GM18909 (cell line): ENCODE measurements around the gene MSMB.

Experiments used
- ATAC-seq: cut with Tn5 transposase; IDR thresholded peaks from one replicate; pipeline ENCODE4 v1.9.1; 2021; ENCODE audit warnings: mild to moderate bottlenecking; ENCODE audit not compliant: unreplicated experiment, poor library complexity

MSMB gene

DNA sequence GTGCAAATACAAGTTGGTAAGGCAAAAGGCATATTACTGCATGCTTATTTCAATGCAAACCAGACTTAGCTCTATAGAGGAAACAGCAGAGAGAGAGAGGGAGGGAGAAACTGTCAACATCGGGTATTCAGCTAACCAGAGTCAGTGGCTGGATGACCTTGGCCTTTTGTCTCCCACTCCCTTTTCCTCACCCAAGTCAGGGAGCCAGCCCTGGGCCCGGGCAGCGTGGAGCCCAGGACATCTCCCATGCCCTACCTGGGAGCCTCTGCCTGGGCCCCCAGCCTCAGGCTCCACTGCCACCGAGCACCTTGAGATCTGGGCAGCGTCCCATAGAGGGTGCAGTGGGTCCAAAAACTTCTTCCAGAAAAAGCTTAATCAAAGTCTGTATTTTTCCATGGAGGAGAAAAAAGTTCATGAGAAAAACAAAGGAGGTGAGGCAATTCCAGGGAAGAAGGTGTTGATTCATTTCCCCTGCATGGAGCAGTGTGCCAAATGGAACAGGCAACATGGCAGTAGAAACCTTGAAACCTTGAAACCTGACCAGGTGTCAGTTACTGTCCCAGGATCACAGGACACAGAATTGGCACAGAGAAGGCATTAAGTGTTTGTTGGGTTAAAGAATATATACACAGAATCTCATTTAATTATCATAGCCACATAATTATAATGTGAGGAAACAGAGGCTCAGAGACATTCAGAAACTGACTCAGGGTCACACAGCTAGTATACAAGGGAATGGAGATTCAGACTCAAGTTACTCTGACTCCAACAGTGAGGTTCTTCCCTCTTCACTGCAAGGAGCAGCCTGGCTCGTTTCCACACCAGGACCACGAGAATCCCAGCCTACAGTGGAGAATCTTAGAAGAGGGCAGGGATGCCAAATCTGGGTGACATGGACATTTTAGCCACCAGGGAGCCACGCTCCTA is 9.9 kb downstream of the MSMB start:
- no peak for ATAC-seq

DNA sequence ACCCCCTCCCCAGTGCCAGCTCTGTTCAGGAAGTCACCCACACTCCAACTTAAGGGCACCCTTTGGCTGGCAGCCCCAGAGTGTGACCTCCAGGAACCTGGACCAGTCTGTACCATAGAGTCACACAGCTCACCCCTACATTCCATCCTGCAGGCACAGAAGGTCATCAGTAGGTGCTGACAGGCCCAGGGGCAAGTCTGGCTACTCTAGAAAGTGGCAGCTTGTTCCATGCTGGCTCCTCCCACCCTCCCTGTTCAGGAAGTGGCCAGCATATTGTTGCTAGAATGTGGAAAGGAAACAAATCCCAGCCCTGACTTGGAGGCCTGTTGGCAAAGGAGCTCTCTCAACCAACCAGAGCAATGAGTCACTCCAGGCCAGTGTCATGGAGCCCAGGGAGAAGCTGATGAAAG is 12.5 kb downstream of the MSMB start:
- ATAC-seq, result no peak

DNA sequence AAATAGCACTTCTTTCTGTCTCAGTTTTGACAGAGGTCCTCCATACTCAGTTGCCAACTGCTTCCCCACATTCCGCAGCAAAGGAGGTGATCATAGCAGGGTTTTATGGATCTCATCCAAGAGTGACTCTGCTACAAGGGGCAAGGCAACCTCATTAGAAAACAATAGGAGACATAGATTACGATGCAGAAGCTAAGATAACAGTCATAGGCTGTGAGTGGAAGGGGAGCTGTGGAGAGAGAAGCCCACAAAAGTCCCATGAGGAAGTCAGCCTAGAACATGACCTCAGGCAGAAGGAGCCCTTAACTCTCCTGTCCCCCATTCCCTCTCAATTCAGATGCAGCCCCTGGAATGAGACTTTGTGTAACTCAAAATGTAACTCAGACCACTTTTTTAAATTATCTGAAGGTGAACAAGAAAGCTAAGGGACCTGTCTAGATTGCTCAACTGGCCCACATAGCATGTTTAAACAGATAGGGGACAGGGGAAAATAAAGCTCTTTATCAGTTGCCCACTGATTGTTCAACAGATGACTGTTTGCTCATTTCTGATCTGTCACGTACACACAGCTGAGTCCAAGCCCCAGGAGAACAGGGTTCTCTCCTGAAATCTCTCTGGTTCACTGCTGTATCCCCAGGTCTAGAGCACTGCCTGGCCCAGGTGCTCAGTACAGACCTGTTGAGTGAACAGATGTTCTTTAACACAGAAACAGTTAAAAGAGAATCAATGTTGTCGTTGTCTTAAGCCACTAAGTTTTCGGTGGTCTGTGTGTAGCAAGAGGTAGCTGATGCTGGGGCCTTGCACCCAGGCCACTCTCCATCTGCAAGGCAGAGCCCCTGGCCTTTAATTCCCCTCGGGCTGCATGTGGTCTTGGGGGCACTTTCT is 14.2 kb downstream of the MSMB start:
- no peak for ATAC-seq

GRCh38 chr10:46030091-46030937 is 15.8 kb downstream of the MSMB start, which contains the start of gene NCOA4:
Gene NCOA4 (minus strand): TSS chr10:46030623. CDS start chr10:46016680, 13,943 bp downstream.
- ATAC-seq, result peak; percentile 95

DNA sequence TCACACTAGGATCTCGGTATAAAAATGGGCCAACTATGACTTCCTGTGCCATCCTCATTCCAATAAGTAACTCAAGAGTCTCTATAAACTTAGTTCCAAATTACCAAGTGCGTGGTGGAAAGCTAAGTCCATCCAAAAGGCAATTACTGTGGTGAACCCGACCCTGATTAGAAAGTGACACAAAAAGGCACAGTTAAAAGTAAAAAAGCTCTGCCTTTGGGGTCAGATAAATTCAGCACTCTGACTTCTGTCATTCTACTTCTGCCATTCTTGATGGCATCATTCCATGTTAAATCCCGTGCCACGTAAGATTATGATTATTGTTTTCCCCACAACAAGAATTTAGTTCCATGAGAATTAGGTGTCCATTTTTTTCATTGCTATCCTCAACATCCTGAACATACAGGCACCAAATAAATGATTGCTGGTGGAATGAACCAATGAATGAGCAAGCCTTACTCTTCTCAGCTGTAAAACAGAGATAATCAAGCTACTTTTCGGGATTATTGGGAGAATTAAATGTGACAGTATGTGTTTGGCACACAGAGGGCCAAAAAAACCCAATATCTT is 16.5 kb downstream of the MSMB start:
- ATAC-seq, result no peak

DNA sequence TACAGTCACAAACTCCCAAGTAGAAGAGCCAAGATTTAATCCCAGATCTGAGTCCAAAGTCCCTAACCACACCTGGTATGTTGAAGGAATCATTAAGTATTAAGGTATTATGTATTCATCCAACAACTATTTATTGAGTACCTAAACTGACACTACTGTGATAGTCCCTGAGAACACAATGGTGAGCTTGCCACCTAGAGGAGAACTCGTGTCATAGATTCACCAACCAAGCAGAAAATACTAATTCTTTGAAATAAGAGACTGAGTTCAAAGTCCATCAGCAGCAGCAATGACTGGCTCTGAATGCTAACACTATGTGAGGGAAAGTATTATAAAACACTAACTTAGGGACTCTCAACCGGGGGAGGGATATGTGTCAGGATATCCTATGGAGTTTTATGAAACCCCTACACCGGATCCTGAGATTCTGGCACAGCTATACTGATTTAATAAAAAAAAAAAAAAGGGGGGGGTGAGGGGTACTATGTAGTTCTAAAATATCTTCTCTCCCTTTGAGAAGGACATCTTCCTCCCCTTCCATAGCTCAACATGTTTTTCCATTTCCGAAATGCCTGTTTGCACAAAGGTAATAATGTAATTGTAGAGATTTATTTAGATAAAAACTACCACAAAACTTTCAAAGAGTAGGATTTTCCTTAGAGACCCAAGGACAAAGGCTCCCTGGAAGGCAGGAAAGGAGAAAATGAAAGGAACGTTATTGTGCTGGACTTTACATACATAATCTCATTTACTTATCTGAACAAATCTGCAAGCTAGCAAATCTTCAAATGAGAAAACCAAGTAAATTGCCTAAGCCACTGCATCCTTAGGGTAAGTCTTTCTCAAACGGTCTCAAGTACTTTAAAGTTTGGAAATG is 17.2 kb downstream of the MSMB start:
- peak; percentile 43 for ATAC-seq

- ATAC-seq, result no peak
Measured at GRCh38 chr10:46026106-46026505, 20.0 kb downstream of the MSMB start.

GRCh38 chr10:46025406-46025805 is 20.7 kb downstream of the MSMB start:
- ATAC-seq, result no peak

DNA sequence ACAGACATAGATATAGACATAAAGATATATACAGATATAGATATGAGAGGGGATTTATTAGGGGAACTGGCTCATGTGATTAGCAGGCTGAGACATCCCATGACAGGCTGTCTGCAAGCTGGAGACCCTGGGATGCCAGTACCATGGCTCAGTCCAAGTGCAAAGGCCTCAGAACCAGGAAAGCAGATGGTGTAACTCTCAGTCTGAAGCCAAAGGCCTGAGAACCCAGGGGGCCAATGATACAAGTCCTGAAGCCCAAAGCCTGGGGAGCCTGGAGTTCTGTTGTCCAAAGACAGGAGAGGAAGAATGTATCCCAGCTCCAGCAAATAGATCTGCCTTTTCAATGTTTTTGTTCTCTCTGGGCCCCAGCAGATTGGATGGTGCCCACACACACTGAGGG is 21.1 kb downstream of the MSMB start:
- ATAC-seq, result no peak

- peak; percentile 95 for ATAC-seq
Measured at GRCh38 chr10:46022978-46023702, 22.9 kb downstream of the MSMB start.

- no peak for ATAC-seq
Measured at GRCh38 chr10:46020344-46020657, 25.8 kb downstream of the MSMB start.

DNA sequence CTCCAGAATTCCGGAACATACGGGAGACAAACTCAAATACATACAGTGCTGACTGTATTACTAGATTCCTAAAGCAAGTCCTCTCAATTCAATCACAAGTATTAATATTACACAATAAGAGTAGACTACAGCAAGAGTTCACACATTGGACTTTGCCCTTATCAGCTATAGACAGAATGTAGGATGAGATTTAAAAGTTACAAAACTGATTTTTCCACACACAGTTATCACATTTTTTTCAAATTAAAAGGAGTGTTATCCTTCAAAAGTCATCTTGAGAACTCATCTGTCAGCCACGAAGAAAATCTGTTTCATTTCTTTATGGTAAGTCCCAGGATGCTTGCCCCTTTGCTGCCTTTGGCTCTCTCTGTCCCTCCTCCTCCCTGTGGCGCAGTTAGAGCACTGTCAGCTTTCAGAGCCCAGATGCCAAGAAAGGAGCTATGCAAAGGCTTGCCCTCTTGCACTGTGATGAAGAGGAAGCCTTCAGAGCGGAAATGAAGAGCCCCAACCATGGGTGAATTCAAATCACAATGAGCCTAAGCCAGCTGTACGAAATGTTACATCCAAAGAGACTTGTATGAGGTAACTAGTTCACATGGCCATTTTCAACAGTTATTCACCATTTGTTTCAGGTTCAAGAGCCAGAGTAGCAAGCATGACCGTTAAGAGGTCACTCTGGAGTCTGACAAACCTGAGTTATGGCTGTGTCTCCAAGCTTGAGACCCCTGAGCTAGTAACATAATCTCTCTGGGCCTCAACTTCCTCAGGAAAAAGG is 26.3 kb downstream of the MSMB start:
- no peak for ATAC-seq

DNA sequence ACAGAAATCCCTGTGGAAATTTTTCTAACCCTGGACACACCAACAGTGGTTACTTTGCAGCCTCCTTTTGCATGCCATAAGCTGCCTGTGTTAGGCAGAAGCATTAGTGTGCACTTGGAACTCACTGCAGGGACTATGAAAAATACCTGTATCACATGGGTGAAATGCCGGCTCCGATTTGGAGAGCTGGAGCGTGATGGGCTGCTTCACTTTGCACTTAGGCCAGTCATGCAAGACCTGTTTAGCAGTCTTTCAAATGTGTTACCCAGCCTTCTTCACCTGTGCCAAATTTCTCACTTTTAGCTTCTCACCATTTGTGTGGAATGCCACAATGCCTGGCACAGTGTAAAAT is 26.9 kb downstream of the MSMB start:
- ATAC-seq, result no peak

DNA sequence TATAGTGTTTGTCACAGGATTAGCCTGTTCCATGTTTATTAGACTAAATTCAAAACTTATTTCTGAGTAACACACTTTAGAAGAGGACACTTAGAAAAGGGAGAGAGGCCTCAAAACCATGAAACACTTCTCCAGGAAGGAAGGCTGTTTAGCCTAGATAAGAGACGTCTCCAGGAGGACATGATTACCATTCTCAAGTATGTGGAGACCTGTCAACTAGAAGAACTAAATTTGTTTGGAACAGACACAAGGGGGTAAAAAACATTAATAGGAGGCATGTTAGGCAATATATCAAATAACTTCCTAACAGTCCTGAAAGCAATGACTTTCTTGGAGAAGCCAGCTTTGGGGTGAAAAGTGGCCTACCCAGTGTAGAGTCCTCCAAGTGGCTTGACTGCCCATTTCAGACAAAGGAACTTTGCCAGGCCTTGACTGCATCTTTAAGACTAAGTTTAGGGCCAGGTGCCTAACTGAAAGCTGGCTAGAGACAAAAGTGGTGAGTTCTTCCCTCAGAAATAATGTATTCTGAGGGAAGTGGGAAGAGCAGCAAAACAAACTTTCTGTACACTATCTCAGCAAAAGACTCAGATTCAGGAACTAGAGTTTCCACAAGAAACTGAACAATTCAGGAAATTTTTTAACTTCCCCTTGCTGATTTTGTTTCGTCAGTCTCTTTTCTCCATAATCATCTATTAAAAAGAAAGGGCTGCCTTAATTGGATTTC is 27.5 kb downstream of the MSMB start:
- ATAC-seq, result no peak

DNA sequence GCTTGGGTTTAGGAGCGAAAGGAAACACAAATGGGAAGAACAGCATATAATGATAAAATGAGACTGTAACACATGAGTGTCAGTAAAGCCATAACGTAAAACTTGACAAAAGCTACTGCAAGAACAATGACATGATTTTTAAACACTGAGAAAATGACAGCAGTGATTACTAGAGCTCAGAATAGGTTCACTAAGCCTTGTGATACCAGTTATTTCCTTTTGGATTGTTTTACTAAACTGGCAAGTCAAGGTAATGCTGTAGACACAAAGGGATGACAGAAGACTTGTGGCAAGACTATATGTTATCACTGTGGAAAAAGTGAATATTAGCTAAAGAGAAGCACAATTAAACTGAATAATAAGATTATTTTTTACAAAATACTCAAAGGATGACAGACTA is 28.3 kb downstream of the MSMB start:
- ATAC-seq, result no peak

- no peak for ATAC-seq
Measured at GRCh38 chr10:46016811-46017210, 29.3 kb downstream of the MSMB start.

DNA sequence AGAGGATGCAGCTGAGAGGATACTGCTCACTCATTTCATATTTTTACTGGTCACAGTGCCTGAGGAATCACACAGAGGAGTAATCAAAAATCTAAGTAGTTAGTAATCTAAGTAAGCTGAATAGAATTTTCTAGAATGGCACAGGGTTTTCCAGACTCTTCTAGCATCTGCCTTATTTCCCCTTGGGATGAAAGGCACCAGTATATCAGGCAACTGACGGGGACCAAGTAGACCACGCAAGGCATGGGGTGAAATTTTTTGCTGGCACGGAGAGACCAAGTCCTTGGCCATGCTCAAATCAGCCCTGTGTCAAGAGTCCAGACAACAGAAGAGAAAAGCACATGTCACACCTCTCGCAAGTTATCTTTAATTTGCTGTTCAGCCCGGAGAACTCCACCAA is 29.9 kb downstream of the MSMB start:
- no peak for ATAC-seq
